ENCODE measurements around the gene PLPPR3.

GRCh38 chr19:843180-843835 lies 21.6 kb upstream of the PLPPR3 start:
- TF ChIP-seq CTCF (conservative IDR thresholded peaks at IDR 0.05 in 1 of 2, IDR thresholded peaks at IDR 0.05 in 1 of 2; ENCODE audit: low read depth in 1 of 2, low read length in 2 of 2): no peak
- TF ChIP-seq EZH2 (IDR thresholded peaks at IDR 0.05; ENCODE audit: low read length, missing control alignments): no peak
